ENCODE data around the gene AGBL1. TPM values are rescaled to one million over a fixed set of nuclear protein-coding genes. Genes with fewer than 3 reads are reported as not detected.

AGBL1 gene
- total and polyA plus RNA-seq, 2 donors (not counting 1 experiment from before 2014, with no cell fraction given): not detected

- no CpG with 5 or more reads among the region's 3 CpGs for WGBS (ENCODE audit: insufficient coverage)
- Histone ChIP-seq H3K79me2 (ENCODE audit: control insufficient read depth, insufficient read depth, low read length) (no peaks in the 10 kb centered on the region), H3K4me3 (ENCODE audit: control extremely low read depth in 1 of 5, extremely low read depth in 1 of 5, insufficient read depth in 1 of 5, low read depth in 2 of 5, low read length in 4 of 5) (no peak overlapping the region), H3K9ac (ENCODE audit: low read length) (no peak overlapping the region), H3K4me1 (ENCODE audit: control insufficient read depth in 2 of 2, insufficient read depth in 2 of 2, low read length in 2 of 2) (no peaks in the 10 kb centered on the region), H4K20me1 (ENCODE audit: control insufficient read depth, insufficient read depth, low read length, poor library complexity, severe bottlenecking) (no peaks in the 10 kb centered on the region), H2AFZ (ENCODE audit: insufficient read depth, low read depth, low read length, poor library complexity, severe bottlenecking) (no peak overlapping the region), H3K9me3 (ENCODE audit: control extremely low read depth in 1 of 3, control insufficient read depth in 2 of 3, insufficient read depth in 1 of 3, low read length in 2 of 3) (no peaks in the 10 kb centered on the region), H3K27me3 (replicated peaks in 1 of 4; ENCODE audit: control extremely low read depth in 1 of 4, control insufficient read depth in 3 of 4, insufficient read depth in 4 of 4, low read length in 3 of 4) (no peaks in the 10 kb centered on the region), H3K36me3 (replicated peaks in 1 of 2; ENCODE audit: control extremely low read depth in 1 of 2, control insufficient read depth in 1 of 2, extremely low read depth in 1 of 2, insufficient read depth in 2 of 2, low read length in 1 of 2) (no peaks in the 10 kb centered on the region), H3K4me2 (replicated peaks; ENCODE audit: low read depth, low read length, poor library complexity, severe bottlenecking) (no peak overlapping the region), H3K27ac (ENCODE audit: low read length in 2 of 2) (no peak overlapping the region)
- peaks cover 2% of the 10 kb centered on the region for H3K9me3 Mint-ChIP-seq (ENCODE audit: insufficient read depth)
- H3K4me1 Mint-ChIP-seq: no peaks in the 10 kb centered on the region
- intact Hi-C loops (cut with micrococcal nuclease): no loop called here
- no peaks in the 10 kb centered on the region for H3K27me3 Mint-ChIP-seq
- H3K4me3 Mint-ChIP-seq: no peak overlapping the region
- POLR2A ChIA-PET: no interaction called here
- ATAC-seq (ENCODE audit: low read depth) (no peak), DNase-seq (no peak)
- TF ChIP-seq CTCF (IDR thresholded peaks at IDR 0.05) (no peak), EZH2 (IDR thresholded peaks at IDR 0.05; ENCODE audit: borderline replicate concordance, insufficient read depth, low read depth, low read length, poor library complexity, severe bottlenecking) (no peak)
- H3K27ac Mint-ChIP-seq: no peak overlapping the region
- CTCF ChIA-PET: no interaction called here
These were observed 408.4 kb downstream of the AGBL1 start for GRCh38 chr15:86488046-86488445.

DNA sequence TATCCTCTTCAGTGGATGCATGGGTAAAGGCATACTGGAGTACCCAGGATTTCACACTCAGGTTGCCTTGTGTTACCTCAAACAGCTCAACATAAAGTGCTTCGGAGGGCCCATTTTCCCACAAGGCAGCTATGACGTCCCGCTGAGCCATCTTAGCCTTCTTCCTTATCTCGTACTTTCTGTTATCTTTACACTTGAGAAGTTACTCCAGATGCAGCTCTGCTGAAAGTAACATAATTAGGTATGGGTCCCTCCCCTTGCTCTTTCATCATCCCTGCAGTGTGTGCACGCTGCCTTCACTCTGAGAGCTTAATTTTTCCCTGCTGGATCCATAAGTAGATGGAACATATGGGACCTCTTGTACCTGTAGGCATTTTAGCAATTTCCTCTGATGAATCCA is 410.3 kb downstream of the AGBL1 start:
- WGBS (ENCODE audit: insufficient coverage): 83% methylated on average over 2 of the region's 5 CpGs
- Histone ChIP-seq H3K4me1 (ENCODE audit: control insufficient read depth in 2 of 2, insufficient read depth in 2 of 2, low read length in 2 of 2) (no peaks in the 10 kb centered on the region), H3K4me3 (ENCODE audit: control extremely low read depth in 1 of 5, extremely low read depth in 1 of 5, insufficient read depth in 1 of 5, low read depth in 2 of 5, low read length in 4 of 5) (no peak overlapping the region), H4K20me1 (ENCODE audit: control insufficient read depth, insufficient read depth, low read length, poor library complexity, severe bottlenecking) (no peaks in the 10 kb centered on the region), H3K27me3 (replicated peaks in 1 of 4; ENCODE audit: control extremely low read depth in 1 of 4, control insufficient read depth in 3 of 4, insufficient read depth in 4 of 4, low read length in 3 of 4) (no peaks in the 10 kb centered on the region), H3K9ac (ENCODE audit: low read length) (no peak overlapping the region), H3K27ac (ENCODE audit: low read length in 2 of 2) (no peak overlapping the region), H2AFZ (ENCODE audit: insufficient read depth, low read depth, low read length, poor library complexity, severe bottlenecking) (no peak overlapping the region), H3K9me3 (ENCODE audit: control extremely low read depth in 1 of 3, control insufficient read depth in 2 of 3, insufficient read depth in 1 of 3, low read length in 2 of 3) (no peaks in the 10 kb centered on the region), H3K4me2 (replicated peaks; ENCODE audit: low read depth, low read length, poor library complexity, severe bottlenecking) (no peak overlapping the region), H3K79me2 (ENCODE audit: control insufficient read depth, insufficient read depth, low read length) (no peaks in the 10 kb centered on the region), H3K36me3 (replicated peaks in 1 of 2; ENCODE audit: control extremely low read depth in 1 of 2, control insufficient read depth in 1 of 2, extremely low read depth in 1 of 2, insufficient read depth in 2 of 2, low read length in 1 of 2) (no peaks in the 10 kb centered on the region)
- ChIA-PET CTCF (no interaction called here), POLR2A (no interaction called here)
- intact Hi-C loops (cut with micrococcal nuclease): no loop called here
- DNase-seq: no peak
- Mint-ChIP-seq H3K27ac (no peak overlapping the region), H3K4me1 (no peaks in the 10 kb centered on the region), H3K9me3 (ENCODE audit: insufficient read depth) (peaks cover 2% of the 10 kb centered on the region), H3K27me3 (no peaks in the 10 kb centered on the region), H3K4me3 (no peak overlapping the region)
- ATAC-seq (ENCODE audit: low read depth): no peak
- TF ChIP-seq CTCF (IDR thresholded peaks at IDR 0.05) (no peak), EZH2 (IDR thresholded peaks at IDR 0.05; ENCODE audit: borderline replicate concordance, insufficient read depth, low read depth, low read length, poor library complexity, severe bottlenecking) (no peak)

Data from B cell (primary cell).